GM21390 (cell line): ENCODE measurements around the gene RGL1.

Experiments used
- ATAC-seq: cut with Tn5 transposase; IDR thresholded peaks from one replicate; pipeline ENCODE4 v1.9.1; 2021; ENCODE audit not compliant: unreplicated experiment

Gene RGL1

DNA sequence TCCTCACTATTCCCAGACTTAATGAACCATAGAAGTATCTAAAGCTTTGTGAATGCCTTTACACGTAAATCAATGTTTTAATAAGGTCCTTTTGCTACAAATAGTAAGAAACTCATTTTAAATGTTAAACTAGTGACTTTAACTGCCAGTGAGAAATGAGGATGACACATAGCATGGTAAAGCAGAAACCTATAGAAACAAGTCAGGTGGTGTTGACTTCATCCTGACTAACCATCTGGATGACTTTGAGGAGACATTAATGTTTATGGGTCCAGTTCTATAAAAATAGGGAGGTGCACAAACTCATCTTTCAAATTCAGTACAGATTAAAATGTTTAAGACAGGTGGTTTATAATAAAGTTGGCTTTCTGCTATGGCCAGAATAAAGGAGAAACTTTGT lies 147.2 kb downstream of the RGL1 start:
- ATAC-seq: no peak

DNA sequence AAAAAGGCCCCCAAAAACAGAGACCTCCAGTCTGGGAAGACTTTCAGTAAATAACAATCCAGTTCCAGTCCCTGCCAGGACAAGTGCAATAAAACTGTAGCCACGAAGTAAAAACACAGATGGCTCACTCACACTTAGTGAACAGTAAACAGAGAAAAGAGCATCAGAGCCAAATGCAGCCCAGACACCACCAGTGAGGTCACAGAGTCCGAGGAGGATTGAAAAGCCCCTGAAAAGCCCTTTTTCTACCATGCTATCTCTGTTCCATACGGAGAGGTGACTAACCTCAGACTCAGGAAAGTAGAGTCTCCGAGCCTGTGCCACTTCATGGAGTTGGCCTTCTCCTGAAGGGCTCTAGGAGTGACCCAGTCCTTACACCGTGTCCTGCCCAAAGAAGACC lies 148.1 kb downstream of the RGL1 start:
- no peak for ATAC-seq

DNA sequence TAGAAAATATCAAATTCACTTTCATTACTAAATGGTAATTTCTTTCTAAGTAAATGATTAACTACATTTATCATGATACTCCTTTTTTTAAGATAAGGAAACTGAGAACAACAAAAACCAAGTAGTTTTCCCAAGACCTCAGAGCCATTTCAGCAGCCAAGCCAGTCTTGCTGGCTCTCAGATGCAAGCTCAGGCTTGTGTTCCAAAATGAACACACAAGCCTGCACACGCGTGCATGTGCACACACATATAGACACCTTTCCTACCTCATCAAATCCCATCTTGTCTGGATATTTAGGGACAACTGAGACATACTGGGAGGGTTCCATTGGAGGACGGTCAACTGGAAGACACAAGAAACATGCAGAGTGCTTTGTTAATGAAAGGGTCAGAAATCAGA lies 149.6 kb downstream of the RGL1 start:
- no peak for ATAC-seq

DNA sequence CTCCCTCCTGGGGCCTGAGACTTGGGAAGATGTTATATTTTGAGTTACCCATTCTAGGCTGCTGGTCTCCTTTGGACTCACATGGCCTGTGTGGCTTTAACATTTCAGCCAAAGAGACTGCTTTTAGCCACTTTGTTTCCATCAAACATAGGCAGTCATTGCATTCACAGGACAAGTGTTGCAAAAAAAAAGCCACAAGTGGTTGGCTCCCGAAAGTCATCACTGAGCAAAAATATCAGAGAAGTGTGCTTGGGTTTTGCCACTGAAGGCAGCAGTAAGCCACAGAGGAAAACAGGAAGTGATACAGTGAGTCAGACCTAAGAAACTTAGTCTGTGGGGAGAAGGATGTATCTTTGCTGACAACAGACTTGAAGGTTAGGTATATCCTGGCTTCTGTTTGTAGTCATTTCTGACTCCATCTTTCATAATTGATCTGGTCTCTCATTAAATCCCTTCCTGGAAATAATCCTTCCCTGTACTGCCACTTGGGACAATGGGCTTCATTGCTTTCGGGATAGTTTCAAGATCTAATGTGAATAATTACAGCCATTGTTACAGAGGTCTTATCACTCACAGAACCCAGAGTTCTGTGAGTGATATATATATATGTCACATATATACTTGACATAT lies 151.8 kb downstream of the RGL1 start:
- peak; percentile 100 for ATAC-seq

DNA sequence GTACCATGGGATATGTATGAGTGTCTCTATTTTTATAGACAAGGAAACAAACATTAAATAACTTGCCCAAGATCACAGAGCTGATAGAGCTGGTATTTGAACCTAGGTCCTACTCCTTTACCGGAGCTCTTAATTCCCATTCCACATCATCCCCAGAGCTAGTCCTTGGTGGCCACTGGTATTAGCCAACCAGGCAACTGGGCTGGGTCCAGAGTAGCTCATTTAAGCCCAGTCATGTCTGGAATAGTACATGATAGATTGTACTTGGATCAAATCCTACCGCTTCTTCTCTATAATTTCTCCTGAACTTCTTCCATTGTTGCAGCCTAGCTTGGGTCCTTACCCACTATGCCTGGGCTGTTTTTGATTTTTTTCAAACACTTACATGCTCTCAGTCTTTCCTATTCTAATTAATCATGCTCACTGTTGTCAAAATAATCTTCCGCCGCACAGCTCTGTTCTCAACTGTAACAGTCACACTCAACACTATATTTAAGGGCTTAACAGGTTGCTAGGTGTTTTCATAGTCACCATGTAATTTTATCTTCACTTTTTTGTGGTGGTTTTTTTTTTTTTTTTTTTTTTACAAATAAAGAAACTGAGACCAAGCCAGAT lies 152.4 kb downstream of the RGL1 start:
- no peak for ATAC-seq

DNA sequence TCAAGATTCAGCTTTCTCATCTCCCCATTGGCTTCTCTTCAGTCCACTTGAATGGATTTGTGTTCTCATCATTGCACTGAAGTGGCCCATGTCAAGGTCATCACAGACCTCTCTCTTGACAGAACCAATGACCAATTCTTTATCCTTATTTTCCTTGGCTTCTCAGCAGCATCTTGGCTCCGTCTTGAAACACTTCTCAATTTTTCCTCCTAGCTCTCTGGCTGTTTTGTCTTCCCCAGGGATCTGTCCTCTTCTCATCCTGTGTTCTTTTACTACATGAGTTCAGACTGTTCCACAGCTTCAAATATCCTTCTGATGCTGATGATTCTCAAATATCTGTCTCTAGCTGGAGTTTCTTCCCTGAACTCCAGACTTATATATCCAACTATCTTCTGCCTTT lies 154.0 kb downstream of the RGL1 start:
- no peak for ATAC-seq

DNA sequence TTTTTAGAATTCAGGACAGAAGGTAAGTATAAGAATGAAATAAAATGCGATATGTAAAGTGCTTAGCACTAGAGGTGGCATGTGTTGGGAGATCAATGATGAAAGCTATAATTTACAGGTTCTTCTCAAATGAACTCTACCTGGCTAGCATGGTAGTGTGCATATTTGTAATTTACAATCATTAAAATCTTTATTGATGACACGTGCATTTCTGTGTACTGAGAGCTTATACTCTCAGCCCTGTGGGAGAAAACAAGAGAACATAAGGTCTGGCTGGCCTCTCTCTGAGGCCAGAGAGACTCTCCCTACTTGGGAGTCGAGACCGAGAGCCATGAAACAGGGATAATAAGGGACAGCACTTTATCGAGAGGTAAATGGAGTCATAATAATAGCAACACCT lies 156.2 kb downstream of the RGL1 start:
- ATAC-seq: no peak

DNA sequence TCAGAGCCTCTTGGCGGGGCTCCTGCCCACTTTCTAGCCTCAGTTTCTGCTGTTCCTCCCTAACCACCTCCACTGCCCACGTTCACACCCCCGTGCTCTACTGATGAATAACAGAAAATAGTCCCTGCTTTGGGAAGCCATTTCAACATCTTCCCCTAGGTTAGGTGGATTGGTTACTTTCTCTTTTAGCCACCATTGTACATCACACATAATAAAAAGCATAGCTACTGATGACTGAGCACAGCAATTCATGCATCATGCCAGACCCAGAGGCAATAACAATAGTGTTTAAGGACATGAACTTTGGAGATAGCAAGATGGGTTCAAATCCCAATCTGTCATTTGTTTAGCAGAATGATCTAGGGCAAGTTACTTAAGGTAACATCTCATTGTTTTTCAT lies 158.0 kb downstream of the RGL1 start:
- no peak for ATAC-seq

DNA sequence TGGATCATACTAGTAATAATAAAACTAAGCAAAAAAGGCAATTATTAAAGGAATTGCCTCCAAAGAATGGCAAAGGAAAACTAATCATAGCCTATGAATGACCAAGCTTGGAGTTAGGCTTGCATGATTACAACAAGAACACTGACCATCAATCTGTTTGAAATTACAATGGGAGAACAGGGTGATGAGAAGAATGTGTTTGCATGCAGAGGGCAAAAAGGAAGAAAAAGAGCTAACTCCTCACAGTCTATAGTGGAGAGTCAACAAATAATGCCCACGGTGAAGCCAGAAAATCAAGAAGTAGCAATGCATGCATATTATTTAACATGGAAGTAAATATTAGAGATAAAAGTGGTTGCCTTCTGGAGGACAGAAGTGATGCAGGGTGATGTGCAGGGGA lies 160.8 kb downstream of the RGL1 start:
- no peak for ATAC-seq

DNA sequence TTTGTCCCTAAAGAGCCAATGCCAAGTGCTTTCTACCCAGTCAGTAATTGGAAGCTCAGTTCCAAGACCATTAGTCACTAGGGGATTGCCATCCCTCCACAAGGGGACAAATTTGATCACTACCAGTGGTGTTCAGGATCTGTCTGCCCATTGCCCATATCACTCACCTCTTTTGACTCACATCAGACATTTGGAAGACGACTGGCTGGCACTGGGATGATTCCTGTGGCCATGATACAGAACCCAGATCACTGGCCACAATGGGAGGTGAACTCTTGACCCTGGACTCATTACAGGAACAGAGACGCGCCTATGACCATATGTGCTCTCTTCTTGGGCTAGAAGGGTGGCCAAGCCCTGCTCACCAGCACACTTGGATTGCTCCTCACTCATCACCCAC lies 161.6 kb downstream of the RGL1 start:
- ATAC-seq: no peak

DNA sequence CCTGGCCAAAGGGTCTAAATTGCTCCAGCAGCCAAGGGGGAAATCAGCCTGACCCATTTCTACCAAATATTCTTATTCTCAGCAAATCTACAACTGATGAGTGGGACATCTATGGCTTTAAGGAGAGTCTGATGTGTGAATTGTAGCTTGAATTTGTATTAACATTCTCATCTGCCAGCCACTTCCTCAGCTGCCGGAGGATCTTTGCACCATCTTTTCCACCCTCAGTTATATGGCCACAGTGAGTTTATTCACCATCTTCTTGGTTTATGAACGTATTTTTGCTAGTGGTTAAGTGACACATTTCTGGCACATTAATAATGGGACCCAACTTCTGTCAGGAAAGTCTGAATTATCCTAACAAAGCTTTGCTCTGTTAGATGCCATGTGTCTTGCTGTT lies 163.0 kb downstream of the RGL1 start:
- no peak for ATAC-seq

DNA sequence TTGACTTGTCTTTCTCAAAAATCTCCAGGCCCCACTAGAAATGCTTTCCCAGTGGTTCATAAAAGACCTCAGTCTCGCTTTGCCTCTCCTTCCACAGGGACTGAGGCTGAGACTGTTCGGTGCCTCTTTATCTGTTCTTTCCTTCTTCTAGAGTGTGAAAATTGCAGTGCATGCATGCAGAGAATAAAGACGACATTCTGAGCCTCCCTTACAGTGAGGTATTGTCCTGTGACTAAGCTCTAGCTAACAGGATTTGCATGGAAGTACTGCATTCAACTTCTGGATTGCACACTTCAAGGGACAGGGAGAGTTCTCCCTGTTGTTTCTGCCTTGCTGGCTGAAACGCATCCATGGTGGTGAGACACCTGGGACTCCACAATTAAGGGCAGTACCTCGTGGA lies 163.5 kb downstream of the RGL1 start:
- no peak for ATAC-seq

DNA sequence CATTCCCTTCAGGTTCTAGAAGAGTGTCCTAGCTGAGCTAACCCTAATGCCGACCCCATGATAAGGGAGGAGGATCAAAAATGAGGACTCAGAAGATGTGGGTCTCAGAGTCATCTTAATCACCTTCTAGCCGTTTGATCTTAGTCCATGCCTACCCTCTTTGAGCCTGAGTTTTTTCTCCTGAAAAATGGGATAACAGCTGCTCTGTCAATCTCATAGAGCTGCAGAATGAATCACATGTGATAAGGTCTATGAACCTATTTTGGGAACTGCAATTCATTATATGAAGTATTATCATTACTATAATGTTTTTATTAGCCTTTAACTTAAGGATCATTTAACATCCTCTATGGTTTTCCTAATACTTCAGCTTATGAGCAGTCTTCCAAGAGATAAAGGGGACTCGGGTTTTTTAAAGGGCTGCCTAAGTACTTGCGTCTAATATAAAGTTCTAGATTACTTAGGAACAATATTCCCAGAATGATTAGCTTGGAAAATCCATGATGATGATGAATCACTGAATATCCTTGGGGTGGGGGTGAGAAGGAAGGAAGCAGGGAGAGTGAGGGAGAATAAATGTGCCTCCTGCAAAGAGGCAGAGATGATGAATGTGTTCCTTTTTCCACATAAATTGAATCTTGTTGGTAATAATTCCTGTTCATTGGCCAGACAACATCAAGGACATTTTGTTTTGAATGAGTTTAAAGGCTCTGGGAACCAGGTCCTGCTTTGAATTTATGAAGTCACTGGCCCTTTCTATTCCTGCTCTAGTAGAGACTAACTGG lies 165.8 kb downstream of the RGL1 start:
- ATAC-seq: no peak

DNA sequence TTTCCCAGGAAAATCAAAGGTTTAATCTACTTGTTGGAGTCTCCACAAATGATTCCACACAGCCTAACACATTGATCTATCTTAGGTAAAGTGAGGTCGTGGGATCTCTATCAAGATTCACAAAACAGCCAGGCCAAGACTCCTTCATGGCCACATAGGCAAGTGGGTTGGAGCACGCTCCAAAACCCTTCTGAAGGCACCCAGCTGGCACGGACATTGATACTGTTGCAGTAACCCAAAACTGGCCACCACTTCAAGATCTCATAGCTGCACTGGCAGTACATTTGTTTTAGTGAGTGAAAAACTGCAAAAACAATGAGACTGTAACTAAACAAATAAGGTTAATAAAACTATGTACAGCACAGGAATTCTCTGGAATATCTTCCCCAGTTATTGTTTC lies 170.7 kb downstream of the RGL1 start:
- ATAC-seq: no peak

DNA sequence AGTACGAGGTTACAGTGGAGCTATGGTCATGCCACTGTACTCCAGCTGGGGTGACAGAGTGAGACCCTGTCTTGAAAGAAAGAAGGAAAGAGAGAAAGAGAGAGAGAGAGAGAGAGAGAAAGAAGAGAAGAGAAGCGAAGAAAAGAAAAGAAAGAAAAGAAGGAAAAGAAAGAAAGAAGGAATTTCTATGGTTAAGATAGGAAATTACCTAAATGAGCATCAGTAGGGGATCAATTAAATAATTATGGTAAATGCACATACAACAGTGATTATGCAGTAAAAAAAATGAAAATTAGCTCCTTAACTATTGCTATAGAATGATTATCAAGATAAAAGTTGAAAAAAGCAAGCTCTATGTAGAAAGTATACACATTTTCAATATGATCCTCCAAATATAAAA lies 172.8 kb downstream of the RGL1 start:
- ATAC-seq: no peak
